OCI-LY7 (cell line): ENCODE results near the gene CUL4A. TPM values are rescaled to one million over a fixed set of nuclear protein-coding genes. Genes with fewer than 3 reads are reported as not detected.

Experiments
- BruUV-seq: library from RNA; stranded (reverse); fragments of 400-500 nt; replicated peaks from 2 replicates; lab custom pipeline; 2021; lab: Mats Ljungman, UMichigan
- CTCF ChIA-PET: fragments of 300-600 bp; sonication (Branson Sonifier 250); formaldehyde crosslinking; loops from one replicate; lab custom pipeline; 2022; ENCODE audit warnings: antibody characterized with exemption; ENCODE audit not compliant: unreplicated experiment; lab: Charles Lee
- POLR2A ChIA-PET: fragments of 300-600 bp; sonication (Branson Sonifier 250); formaldehyde crosslinking; loops from one replicate; lab custom pipeline; 2022; ENCODE audit warnings: antibody characterized with exemption; lab: Charles Lee
- DNase-seq: peaks from one replicate; pipeline ENCODE4 v3.0.0-alpha.2; 2015; ENCODE audit warnings: low spot score
- H2AFZ ChIP-seq: fragments of 200-600 bp; sonication (generic), shearing (Covaris generic); 2 replicates; pipeline ENCODE4 v1.6.1; 2014; ENCODE audit warnings: mild to moderate bottlenecking, antibody characterized with exemption, low read length, moderate library complexity
- H3K27ac ChIP-seq: fragments of 200-600 bp; sonication (generic); 2 replicates; pipeline ENCODE4 v1.5.1; 2014; ENCODE audit warnings: mixed run types, low read depth, mild to moderate bottlenecking, moderate library complexity, low read length, inconsistent platforms; ENCODE audit not compliant: poor library complexity, severe bottlenecking
- H3K36me3 ChIP-seq: fragments of 200-600 bp; sonication (generic); 2 replicates; pipeline ENCODE4 v1.6.1; 2014; ENCODE audit warnings: mild to moderate bottlenecking, antibody characterized with exemption, low read length, moderate library complexity, mixed read lengths; ENCODE audit not compliant: insufficient read depth
- H3K4me1 ChIP-seq: fragments of 200-600 bp; sonication (generic); 2 replicates; pipeline ENCODE4 v1.5.1; 2014; ENCODE audit warnings: mild to moderate bottlenecking, low read length; ENCODE audit not compliant: insufficient read depth, poor library complexity, severe bottlenecking
- H3K4me2 ChIP-seq: fragments of 200-600 bp; sonication (generic); 2 replicates; pipeline ENCODE4 v1.6.1; 2014; ENCODE audit warnings: mild to moderate bottlenecking, low read length
- H3K4me3 ChIP-seq: fragments of 200-600 bp; sonication (generic); 2 replicates; pipeline ENCODE4 v1.5.1; 2014; ENCODE audit warnings: mild to moderate bottlenecking, low read depth, low read length; ENCODE audit not compliant: poor library complexity, severe bottlenecking
- H3K79me2 ChIP-seq: fragments of 200-600 bp; sonication (generic); 2 replicates; pipeline ENCODE4 v1.6.1; 2016; ENCODE audit warnings: low read depth, mild to moderate bottlenecking, low read length, moderate library complexity, mixed read lengths; ENCODE audit not compliant: insufficient read depth
- H3K9me2 ChIP-seq: fragments of 200-600 bp; sonication (generic); 2 replicates; pipeline ENCODE4 v1.6.1; 2016; ENCODE audit warnings: mild to moderate bottlenecking, low read length, mixed read lengths; ENCODE audit not compliant: insufficient read depth
- H3K9me3 ChIP-seq: fragments of 200-600 bp; sonication (generic); 2 replicates; pipeline ENCODE4 v1.6.1; 2014; ENCODE audit warnings: mild to moderate bottlenecking, mixed run types, low read length, mixed read lengths
- H4K20me1 ChIP-seq: fragments of 200-600 bp; sonication (generic); 2 replicates; pipeline ENCODE4 v1.6.1; 2014; ENCODE audit warnings: mild to moderate bottlenecking, antibody characterized with exemption, low read length, moderate library complexity, mixed read lengths; ENCODE audit not compliant: insufficient read depth
- CTCF ChIP-seq: fragments of 200-600 bp; sonication (generic); conservative IDR thresholded peaks from 2 replicates; pipeline ENCODE4 v1.5.1; 2014; ENCODE audit warnings: mild to moderate bottlenecking, antibody characterized with exemption, low read length, moderate library complexity, mixed read lengths
- EZH2phosphoT487 ChIP-seq: fragments of 200-600 bp; sonication (generic); IDR thresholded peaks from 2 replicates; pipeline ENCODE4 v1.6.1; 2018; ENCODE audit warnings: low read depth, borderline replicate concordance, mild to moderate bottlenecking, mixed run types, antibody characterized with exemption, low read length, moderate library complexity, mixed read lengths
- intact Hi-C: fragments of 100-400 bp; cut with micrococcal nuclease; formaldehyde crosslinking; loops from one replicate; pipeline ENCODE4 v1.10.0; 2022; ENCODE audit not compliant: unreplicated experiment
- total RNA-seq, 2 experiments: library from RNA; depleted of rRNA in 1 of 2; stranded (reverse); fragments of >200 nt in 1 of 2; shearing (Covaris generic) in 1 of 2; gene quantifications; 2 replicates each; pipeline ENCODE4 v1.2.3, GENCODE V29; 2014 to 2022

Gene CUL4A
- total RNA-seq, 2 experiments from 2014 or later = 46.6 to 49.8 TPM

GRCh38 chr13:113205428-113205931 is 3.9 kb upstream of the CUL4A start:
- TF ChIP-seq EZH2phosphoT487 = no peak
- no peak for TF ChIP-seq CTCF
- H3K9me3 ChIP-seq = no peaks in the 10 kb centered on the region
- H3K27ac ChIP-seq = no peak overlapping the region
- peaks cover 71% of the 10 kb centered on the region for H3K79me2 ChIP-seq
- H3K4me3 ChIP-seq = no peak overlapping the region
- H3K4me1 ChIP-seq = peaks cover 15% of the 10 kb centered on the region
- 0 out of 2 replicates have a peak overlapping the region, but pooled peaks have one; percentile 9 for H3K4me2 ChIP-seq
- ChIA-PET CTCF (no interaction called here), POLR2A (no interaction called here)
- H2AFZ ChIP-seq = no peak overlapping the region
- BruUV-seq = no TSS peak
- no peak for DNase-seq
- peaks cover 18% of the 10 kb centered on the region for H3K36me3 ChIP-seq
- no peaks in the 10 kb centered on the region for H3K9me2 ChIP-seq
- H4K20me1 ChIP-seq = no peaks in the 10 kb centered on the region; the same call in 1 of the 2 replicates
- intact Hi-C loops = loop anchor here (10.0 kb wide), 1 partner anchor 379 kb away; the partner anchor contains the start of gene TFDP1

- Histone ChIP-seq H3K4me1 (peaks cover 22% of the 10 kb centered on the region), H4K20me1 (no peaks in the 10 kb centered on the region; the same call in 1 of the 2 replicates), H3K79me2 (peaks cover 76% of the 10 kb centered on the region), H3K36me3 (peaks cover 34% of the 10 kb centered on the region), H3K4me3 (peak overlapping the region; percentile 94), H3K27ac (no peak overlapping the region), H3K9me2 (no peaks in the 10 kb centered on the region), H2AFZ (no peak overlapping the region), H3K9me3 (no peaks in the 10 kb centered on the region), H3K4me2 (peak overlapping the region; percentile 85)
- ChIA-PET CTCF (no interaction called here), POLR2A (no interaction called here)
- TF ChIP-seq CTCF (no peak), EZH2phosphoT487 (no peak)
- DNase-seq = no peak
- BruUV-seq = no TSS peak
- intact Hi-C loops = loop anchor here (10.0 kb wide), 1 partner anchor 377 kb away; the partner anchor contains the start of gene TFDP1
Observed at GRCh38 chr13:113207460-113207859, 2.0 kb upstream of the CUL4A start.

- Histone ChIP-seq H3K9me3 (no peaks in the 10 kb centered on the region), H3K4me3 (peak overlapping the region; percentile 94), H2AFZ (peak overlapping the region; percentile 65), H3K27ac (peak overlapping the region; percentile 84), H3K79me2 (peaks cover 76% of the 10 kb centered on the region), H3K36me3 (peaks cover 36% of the 10 kb centered on the region), H3K4me1 (peaks cover 22% of the 10 kb centered on the region), H3K9me2 (no peaks in the 10 kb centered on the region), H4K20me1 (no peaks in the 10 kb centered on the region; the same call in 1 of the 2 replicates), H3K4me2 (peak overlapping the region; percentile 85)
- BruUV-seq = no TSS peak
- no peak for DNase-seq
- intact Hi-C loops = loop anchor here (10.0 kb wide), 1 partner anchor 377 kb away; the partner anchor contains the start of gene TFDP1
- TF ChIP-seq CTCF = no peak
- TF ChIP-seq EZH2phosphoT487 = no peak
- CTCF ChIA-PET = no interaction called here
- POLR2A ChIA-PET = no interaction called here
Observed at GRCh38 chr13:113207890-113208420, 1.5 kb upstream of the CUL4A start.
